CD8-positive, alpha-beta memory T cell (primary cell): ENCODE results near the gene HTRA3. TPM values are rescaled to one million over a fixed set of nuclear protein-coding genes. Genes with fewer than 3 reads are reported as not detected.

Source experiments
- CTCF ChIA-PET: fragments of 350-600 bp; sonication (Branson Sonifier 250); formaldehyde crosslinking; loops from one replicate; lab custom pipeline; 2021; ENCODE audit warnings: antibody characterized with exemption; lab: Charles Lee
- POLR2A ChIA-PET: fragments of 350-600 bp; sonication (Branson Sonifier 250); formaldehyde crosslinking; loops from one replicate; lab custom pipeline; 2021; ENCODE audit warnings: antibody characterized with exemption; lab: Charles Lee
- DNase-seq, 5 donors: peaks; one replicate each; pipeline versions ENCODE4 v3.0.0 to v3.0.0-alpha.2; 2020 to 2022; ENCODE audit warnings: mixed read lengths in 1 of 5
- H3K27ac ChIP-seq: one replicate; pipeline ENCODE4 v1.7.0; 2013; ENCODE audit warnings: low read depth, mild to moderate bottlenecking, low read length, moderate library complexity
- H3K27me3 ChIP-seq: 2 replicates; pipeline ENCODE4 v1.7.0; 2013; ENCODE audit warnings: low read length, mild to moderate bottlenecking; ENCODE audit not compliant: insufficient read depth, poor library complexity, severe bottlenecking
- H3K36me3 ChIP-seq: 2 replicates; pipeline ENCODE4 v1.7.0; 2013; ENCODE audit warnings: mild to moderate bottlenecking, low read length, moderate library complexity; ENCODE audit not compliant: insufficient read depth
- H3K4me1 ChIP-seq: 2 replicates; pipeline ENCODE4 v1.7.0; 2013; ENCODE audit warnings: mild to moderate bottlenecking, low read length, moderate library complexity; ENCODE audit not compliant: insufficient read depth
- H3K4me3 ChIP-seq: 2 replicates; pipeline ENCODE4 v1.7.0; 2013; ENCODE audit warnings: mild to moderate bottlenecking, low read length
- H3K9me3 ChIP-seq: 2 replicates; pipeline ENCODE4 v1.7.0; 2013; ENCODE audit warnings: mild to moderate bottlenecking, low read length
- H3K27ac Mint-ChIP-seq, 8 donors: one replicate each; pipeline ENCODE4 v1.8.0; 2020 to 2021; ENCODE audit warnings: mixed read lengths in 8 of 8, mild to moderate bottlenecking in 6 of 8, inconsistent platforms in 3 of 8, moderate library complexity in 3 of 8
- H3K27me3 Mint-ChIP-seq, 2 donors: one replicate each; pipeline ENCODE4 v1.8.0; 2020 to 2021; ENCODE audit warnings: mixed read lengths in 2 of 2, mild to moderate bottlenecking in 1 of 2, moderate library complexity in 1 of 2
- H3K36me3 Mint-ChIP-seq, 3 donors: one replicate each; pipeline ENCODE4 v1.8.0; 2020 to 2021; ENCODE audit warnings: mixed read lengths in 3 of 3, inconsistent platforms in 1 of 3, mild to moderate bottlenecking in 1 of 3
- H3K4me1 Mint-ChIP-seq, 3 donors: one replicate each; pipeline ENCODE4 v1.8.0; 2020 to 2021; ENCODE audit warnings: mixed read lengths in 3 of 3, inconsistent platforms in 1 of 3, mild to moderate bottlenecking in 1 of 3
- H3K4me3 Mint-ChIP-seq, 7 donors: one replicate each; pipeline ENCODE4 v1.8.0; 2020 to 2021; ENCODE audit warnings: mixed read lengths in 7 of 7, mild to moderate bottlenecking in 6 of 7, moderate library complexity in 4 of 7, inconsistent platforms in 2 of 7
- H3K9me3 Mint-ChIP-seq, 5 donors: one replicate each; pipeline ENCODE4 v1.8.0; 2020 to 2022; ENCODE audit warnings: mixed read lengths in 5 of 5, mild to moderate bottlenecking in 3 of 5, moderate library complexity in 2 of 5, inconsistent platforms in 1 of 5
- polyA plus RNA-seq: library from polyadenylated mRNA; unstranded; fragments of 300-500 nt; fragmentation: Illumina TruSeq; gene quantifications from one replicate; pipeline ENCODE4 v1.2.3, GENCODE V29; 2021
- total RNA-seq, 2 experiments: library from RNA; stranded (reverse); gene quantifications; one replicate each; pipeline ENCODE4 v1.2.3, GENCODE V29; 2021

Gene HTRA3
- total and polyA plus RNA-seq, 3 experiments from 2014 or later: not detected

DNA sequence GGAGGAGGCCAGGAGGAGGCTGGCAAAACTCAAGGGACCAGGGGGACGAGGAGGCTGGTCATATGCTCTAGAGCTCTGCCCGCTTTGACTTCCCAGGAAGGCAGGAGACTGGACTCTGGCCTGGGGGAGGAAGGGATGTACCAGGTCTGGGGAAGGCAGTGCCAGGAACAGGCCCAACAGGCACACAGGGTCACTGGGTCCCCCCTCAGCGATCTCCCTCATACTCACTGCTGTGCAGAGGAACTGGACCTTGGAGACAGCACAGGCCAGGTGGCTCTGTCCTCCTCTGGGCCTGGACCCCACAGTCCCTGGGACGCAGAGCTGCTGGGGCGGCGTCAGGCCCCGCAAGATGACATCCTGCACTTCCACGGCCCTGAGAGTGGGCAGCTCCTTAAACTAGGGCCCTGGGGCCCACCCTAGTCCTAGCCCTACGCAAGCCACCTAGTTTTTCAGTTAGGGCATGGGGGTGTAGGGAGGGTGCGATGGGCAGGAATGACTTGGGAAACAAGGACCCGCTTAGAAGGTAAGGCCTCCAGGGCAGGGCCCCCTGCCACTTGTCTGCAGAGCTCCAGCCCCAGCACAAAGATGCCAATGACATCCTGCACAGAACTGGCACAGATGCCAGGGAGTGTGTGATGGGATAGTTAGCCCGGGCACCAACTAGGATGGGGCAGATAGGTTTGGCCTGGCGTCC is 59.5 kb downstream of the HTRA3 start:
- Histone ChIP-seq H3K4me1 (no peaks in the 10 kb centered on the region), H3K36me3 (no peaks in the 10 kb centered on the region), H3K27me3 (no peaks in the 10 kb centered on the region), H3K9me3 (no peaks in the 10 kb centered on the region), H3K27ac (no peak overlapping the region), H3K4me3 (no peak overlapping the region)
- no peaks in the 10 kb centered on the region for H3K4me1 Mint-ChIP-seq
- H3K36me3 Mint-ChIP-seq: no peaks in the 10 kb centered on the region
- POLR2A ChIA-PET: no interaction called here
- no peak for DNase-seq
- H3K9me3 Mint-ChIP-seq: peaks cover 0 to 9% (median 4%) of the 10 kb centered on the region in 5 donors
- CTCF ChIA-PET: no interaction called here
- H3K4me3 Mint-ChIP-seq: no peak overlapping the region
- H3K27me3 Mint-ChIP-seq: peaks cover 0 to 2% of the 10 kb centered on the region in 2 donors
- no peak overlapping the region for H3K27ac Mint-ChIP-seq

DNA sequence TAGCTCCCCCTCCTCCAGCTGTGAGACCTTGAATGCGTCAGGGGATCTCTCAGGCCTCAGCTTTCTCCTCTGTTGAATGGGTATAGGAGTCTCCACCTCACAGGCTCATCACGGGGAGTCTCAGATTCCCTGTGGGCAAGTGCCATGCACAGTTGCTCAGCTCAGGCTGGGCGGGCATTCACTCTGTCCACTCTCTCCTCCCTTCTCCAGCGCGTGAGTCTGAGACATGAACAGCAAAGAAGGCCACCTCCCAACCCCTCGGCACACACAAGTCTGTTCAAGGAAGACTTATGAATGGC is 60.0 kb downstream of the HTRA3 start:
- Histone ChIP-seq H3K27ac (no peak overlapping the region), H3K9me3 (no peaks in the 10 kb centered on the region), H3K4me3 (no peak overlapping the region), H3K4me1 (no peaks in the 10 kb centered on the region), H3K36me3 (no peaks in the 10 kb centered on the region), H3K27me3 (no peaks in the 10 kb centered on the region)
- H3K27ac Mint-ChIP-seq: no peak overlapping the region
- H3K9me3 Mint-ChIP-seq: peaks cover 0 to 9% (median 4%) of the 10 kb centered on the region in 5 donors
- no peaks in the 10 kb centered on the region for H3K36me3 Mint-ChIP-seq
- H3K27me3 Mint-ChIP-seq: peaks cover 0 to 2% of the 10 kb centered on the region in 2 donors
- H3K4me3 Mint-ChIP-seq: no peak overlapping the region
- ChIA-PET CTCF (no interaction called here), POLR2A (no interaction called here)
- no peak for DNase-seq
- no peaks in the 10 kb centered on the region for H3K4me1 Mint-ChIP-seq

DNA sequence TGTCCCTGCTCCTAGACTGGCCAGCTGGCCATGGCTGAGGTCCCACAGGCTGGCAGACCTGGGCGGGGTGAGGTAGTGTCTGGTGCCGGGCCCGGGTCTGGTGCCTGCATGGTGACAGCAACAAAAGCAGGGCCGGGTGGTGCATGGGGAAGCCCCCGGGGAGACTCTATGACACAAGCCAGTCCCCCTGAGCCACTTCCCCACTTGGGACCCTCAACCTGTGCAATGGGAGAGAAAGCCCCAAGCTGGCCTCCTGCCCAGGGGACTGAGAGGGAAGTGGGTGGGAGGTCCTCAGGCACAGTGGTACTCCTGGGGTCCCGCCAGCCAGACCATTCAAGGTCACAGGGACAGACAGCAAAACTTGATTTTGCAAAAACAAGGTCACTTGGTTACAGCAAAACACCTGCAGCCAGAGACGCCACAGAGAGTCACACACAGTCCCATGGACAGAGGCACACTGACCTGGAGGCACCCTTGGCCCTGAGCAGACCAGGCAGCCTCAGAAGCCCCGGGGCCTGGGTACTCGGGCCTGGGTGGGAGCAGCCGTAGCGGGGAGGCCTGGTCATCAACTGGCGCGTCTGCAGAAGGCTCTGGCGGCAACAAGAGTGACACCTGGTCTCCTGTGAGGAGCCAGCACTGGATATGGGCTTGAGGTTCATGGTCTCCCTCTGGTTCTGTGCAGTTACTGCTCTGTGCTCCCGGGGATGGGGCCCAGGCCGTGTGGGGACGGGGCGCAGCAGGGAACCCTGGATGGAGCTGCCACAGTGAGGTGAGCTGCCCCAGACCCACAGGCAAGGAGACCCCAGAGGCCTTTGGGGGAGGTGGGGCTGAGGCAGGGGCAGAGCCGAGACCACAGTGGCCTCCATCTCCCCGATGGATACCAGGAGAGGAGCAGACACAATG is 60.6 kb downstream of the HTRA3 start:
- no peak overlapping the region for H3K27ac ChIP-seq
- Mint-ChIP-seq H3K36me3 (no peaks in the 10 kb centered on the region), H3K27me3 (peaks cover 0 to 2% of the 10 kb centered on the region in 2 donors), H3K9me3 (peaks cover 0 to 9% (median 4%) of the 10 kb centered on the region in 5 donors), H3K4me3 (no peak overlapping the region), H3K4me1 (no peaks in the 10 kb centered on the region), H3K27ac (no peak overlapping the region)
- H3K27me3 ChIP-seq: no peaks in the 10 kb centered on the region
- H3K36me3 ChIP-seq: no peaks in the 10 kb centered on the region
- H3K4me3 ChIP-seq: no peak overlapping the region
- no peaks in the 10 kb centered on the region for H3K4me1 ChIP-seq
- CTCF ChIA-PET: no interaction called here
- POLR2A ChIA-PET: no interaction called here
- no peaks in the 10 kb centered on the region for H3K9me3 ChIP-seq
- DNase-seq: no peak

DNA sequence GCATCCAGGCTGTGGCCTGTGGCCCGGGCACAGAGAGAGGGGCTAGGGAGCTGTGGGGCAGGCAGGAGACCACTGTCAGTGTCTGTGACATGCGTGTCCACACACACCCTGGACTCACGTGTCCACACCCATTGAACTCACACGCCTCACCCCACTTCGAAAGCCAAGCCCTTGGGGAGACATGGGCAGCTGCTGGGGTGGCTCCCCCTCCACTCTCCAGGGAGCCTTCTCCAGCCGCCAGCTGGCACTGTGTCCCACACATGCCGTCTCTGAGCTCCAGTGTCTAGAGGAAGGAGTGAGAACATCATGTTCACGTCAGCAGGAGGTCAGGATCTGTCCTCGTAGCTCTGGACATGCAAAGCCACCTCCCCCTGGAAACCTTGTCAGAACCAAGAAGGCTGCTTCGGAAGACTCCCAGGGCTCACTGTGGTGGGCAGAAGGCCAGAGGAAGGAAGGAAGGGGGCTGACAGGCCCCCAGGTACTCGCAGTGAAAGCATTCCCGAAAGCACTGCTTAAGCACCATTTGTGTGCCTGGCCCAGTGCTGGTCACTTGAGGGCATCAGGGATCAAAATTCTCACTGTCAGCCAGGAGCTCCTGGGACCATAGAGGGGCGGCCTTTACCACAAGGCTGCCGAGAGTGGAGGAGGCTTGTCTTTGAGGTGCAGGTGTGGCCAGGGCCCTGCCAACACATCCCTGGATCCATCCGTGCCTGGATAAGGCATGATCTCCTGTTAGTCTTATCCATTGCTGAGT is 61.4 kb downstream of the HTRA3 start:
- Mint-ChIP-seq H3K4me1 (no peaks in the 10 kb centered on the region), H3K36me3 (no peaks in the 10 kb centered on the region), H3K4me3 (no peak overlapping the region), H3K27me3 (peaks cover 0 to 2% of the 10 kb centered on the region in 2 donors), H3K27ac (no peak overlapping the region), H3K9me3 (peaks cover 0 to 13% (median 8%) of the 10 kb centered on the region in 5 donors)
- ChIA-PET POLR2A (no interaction called here), CTCF (no interaction called here)
- no peaks in the 10 kb centered on the region for H3K27me3 ChIP-seq
- no peak for DNase-seq
- H3K4me1 ChIP-seq: no peaks in the 10 kb centered on the region
- H3K9me3 ChIP-seq: no peaks in the 10 kb centered on the region
- H3K4me3 ChIP-seq: no peak overlapping the region
- no peaks in the 10 kb centered on the region for H3K36me3 ChIP-seq
- no peak overlapping the region for H3K27ac ChIP-seq

DNA sequence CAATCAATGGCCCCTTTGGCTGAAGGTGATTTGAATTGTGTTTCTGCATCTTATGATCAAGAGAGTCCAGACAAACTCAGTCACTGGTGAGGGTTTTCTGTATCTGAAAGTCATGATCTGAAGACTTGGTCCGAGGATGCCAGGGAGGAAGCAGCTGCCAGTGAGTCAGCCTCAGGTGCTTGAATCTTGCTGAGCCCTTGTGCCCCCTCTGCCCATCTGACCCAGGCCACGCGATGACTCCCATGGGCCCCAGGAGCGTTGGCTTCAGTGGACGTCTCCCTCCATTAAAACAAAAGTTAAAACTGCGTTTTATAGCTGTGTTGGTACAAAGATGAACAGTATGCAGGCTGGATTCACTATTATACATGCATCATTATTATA is 62.0 kb downstream of the HTRA3 start:
- Mint-ChIP-seq H3K27me3 (peaks cover 0 to 2% of the 10 kb centered on the region in 2 donors), H3K4me3 (no peak overlapping the region), H3K4me1 (no peaks in the 10 kb centered on the region), H3K9me3 (peaks cover 2 to 15% (median 11%) of the 10 kb centered on the region in 5 donors), H3K27ac (no peak overlapping the region), H3K36me3 (no peaks in the 10 kb centered on the region)
- Histone ChIP-seq H3K27ac (no peak overlapping the region), H3K36me3 (no peaks in the 10 kb centered on the region), H3K27me3 (no peaks in the 10 kb centered on the region), H3K4me3 (no peak overlapping the region), H3K9me3 (no peaks in the 10 kb centered on the region), H3K4me1 (no peaks in the 10 kb centered on the region)
- no peak for DNase-seq
- POLR2A ChIA-PET: no interaction called here
- CTCF ChIA-PET: no interaction called here

DNA sequence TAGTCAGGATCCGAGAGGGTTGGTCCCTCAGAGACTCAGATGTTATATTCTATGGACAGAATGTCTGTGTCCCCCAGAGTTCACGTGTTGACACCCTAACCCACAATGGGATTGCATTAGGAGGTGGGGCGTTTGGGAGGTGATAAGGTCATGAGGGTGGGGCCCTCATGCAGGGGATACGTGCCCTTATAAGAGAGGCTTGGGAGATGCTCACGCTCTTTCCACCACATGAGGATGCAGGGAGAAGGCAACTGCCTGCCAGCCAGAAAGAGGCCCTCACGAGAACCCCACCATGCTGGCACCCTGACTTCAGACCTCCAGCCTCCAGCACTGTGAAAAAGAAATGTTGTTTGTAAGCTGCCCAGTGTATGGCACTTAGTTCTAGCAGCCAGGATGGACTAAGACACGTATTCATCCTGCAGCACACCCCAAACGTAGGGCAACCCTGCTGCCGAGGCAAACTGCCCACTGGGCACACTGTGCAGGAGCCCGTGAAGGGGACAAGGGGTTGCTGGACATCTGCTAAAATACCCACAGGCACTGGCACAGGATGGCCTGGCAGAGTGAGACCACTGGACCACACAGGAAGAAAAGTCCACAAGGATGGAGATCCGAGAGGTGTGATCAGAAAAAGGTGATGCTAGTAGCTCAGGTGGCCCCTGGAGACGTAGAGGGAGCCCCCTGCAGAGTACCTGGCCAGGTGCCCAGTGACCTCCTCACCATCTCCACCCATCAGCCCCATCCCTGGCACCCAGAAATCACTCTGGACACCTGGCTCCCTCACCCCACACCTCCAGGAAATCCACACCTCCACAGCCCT is 62.7 kb downstream of the HTRA3 start:
- Mint-ChIP-seq H3K4me1 (no peaks in the 10 kb centered on the region), H3K27ac (peak overlapping the region in 1 of 8 donors; percentile 64), H3K36me3 (peaks cover 0 to 3% (median 0%) of the 10 kb centered on the region in 3 donors), H3K9me3 (peaks cover 5 to 19% (median 14%) of the 10 kb centered on the region in 5 donors), H3K27me3 (peaks cover 0 to 2% of the 10 kb centered on the region in 2 donors), H3K4me3 (no peak overlapping the region)
- Histone ChIP-seq H3K27ac (no peak overlapping the region), H3K4me1 (no peaks in the 10 kb centered on the region), H3K4me3 (no peak overlapping the region), H3K36me3 (no peaks in the 10 kb centered on the region), H3K9me3 (no peaks in the 10 kb centered on the region), H3K27me3 (no peaks in the 10 kb centered on the region)
- POLR2A ChIA-PET: no interaction called here
- DNase-seq: no peak
- CTCF ChIA-PET: no interaction called here

DNA sequence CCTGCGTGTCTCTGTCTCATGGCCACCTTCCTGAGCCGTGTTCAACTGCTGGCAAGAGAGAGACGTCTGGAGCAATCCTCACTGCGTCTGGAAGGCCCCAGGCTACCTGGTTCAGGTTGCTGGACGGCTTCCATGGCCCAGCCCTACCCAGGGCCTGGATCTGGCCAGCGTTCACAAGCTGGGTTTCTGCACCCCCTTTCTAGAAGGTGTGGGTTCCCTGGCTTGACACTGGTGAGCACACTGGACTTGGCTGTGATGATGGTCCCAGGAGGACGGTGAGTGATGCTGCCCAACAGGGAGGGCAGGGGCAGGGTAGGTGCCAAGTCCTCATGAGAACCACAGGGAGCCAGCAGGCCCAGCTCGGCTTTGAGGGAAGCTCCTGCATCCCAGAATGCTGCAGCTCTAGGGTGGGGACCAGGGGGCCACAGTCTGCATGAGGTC is 63.4 kb downstream of the HTRA3 start:
- CTCF ChIA-PET: no interaction called here
- DNase-seq: no peak
- H3K9me3 ChIP-seq: no peaks in the 10 kb centered on the region
- Mint-ChIP-seq H3K27me3 (peaks cover 0 to 2% of the 10 kb centered on the region in 2 donors), H3K4me1 (no peaks in the 10 kb centered on the region), H3K9me3 (peaks cover 5 to 19% (median 14%) of the 10 kb centered on the region in 5 donors), H3K27ac (no peak overlapping the region), H3K4me3 (no peak overlapping the region), H3K36me3 (peaks cover 0 to 3% (median 0%) of the 10 kb centered on the region in 3 donors)
- H3K4me1 ChIP-seq: no peaks in the 10 kb centered on the region
- H3K36me3 ChIP-seq: no peaks in the 10 kb centered on the region
- no peak overlapping the region for H3K27ac ChIP-seq
- no peak overlapping the region for H3K4me3 ChIP-seq
- no peaks in the 10 kb centered on the region for H3K27me3 ChIP-seq
- POLR2A ChIA-PET: no interaction called here
